Measurements from ENCODE around the gene CCDC195.

The CCDC195 gene

GRCh38 chr2:224747765-224748164 lies 31.6 kb upstream of the CCDC195 start:
- DNase-seq (ENCODE audit: low read depth): no peak
- TF ChIP-seq CTCF (IDR thresholded peaks at IDR 0.05; ENCODE audit: insufficient read depth, low read depth, low read length, missing control alignments): no peak
- no peak overlapping the region for H3K4me3 ChIP-seq (ENCODE audit: low read depth, low read length)

- DNase-seq (ENCODE audit: low read depth): no peak
- no peak for TF ChIP-seq CTCF (IDR thresholded peaks at IDR 0.05; ENCODE audit: insufficient read depth, low read depth, low read length, missing control alignments)
- no peak overlapping the region for H3K4me3 ChIP-seq (ENCODE audit: low read depth, low read length)
These were observed 20.1 kb upstream of the CCDC195 start for GRCh38 chr2:224736227-224736626.

- H3K4me3 ChIP-seq (ENCODE audit: low read depth, low read length): no peak overlapping the region
- TF ChIP-seq CTCF (IDR thresholded peaks at IDR 0.05; ENCODE audit: insufficient read depth, low read depth, low read length, missing control alignments): no peak
- DNase-seq (ENCODE audit: low read depth): no peak
These were observed 18.8 kb upstream of the CCDC195 start for GRCh38 chr2:224734949-224735348.

- H3K4me3 ChIP-seq (ENCODE audit: low read depth, low read length): no peak overlapping the region
- no peak for DNase-seq (ENCODE audit: low read depth)
- TF ChIP-seq CTCF (IDR thresholded peaks at IDR 0.05; ENCODE audit: insufficient read depth, low read depth, low read length, missing control alignments): no peak
These were observed 15.5 kb upstream of the CCDC195 start for GRCh38 chr2:224731665-224732064.

- no peak for DNase-seq (ENCODE audit: low read depth)
- no peak overlapping the region for H3K4me3 ChIP-seq (ENCODE audit: low read depth, low read length)
- TF ChIP-seq CTCF (IDR thresholded peaks at IDR 0.05; ENCODE audit: insufficient read depth, low read depth, low read length, missing control alignments): no peak
These were observed 13.3 kb upstream of the CCDC195 start for GRCh38 chr2:224729435-224729834.

- no peak for TF ChIP-seq CTCF (IDR thresholded peaks at IDR 0.05; ENCODE audit: insufficient read depth, low read depth, low read length, missing control alignments)
- no peak overlapping the region for H3K4me3 ChIP-seq (ENCODE audit: low read depth, low read length)
- no peak for DNase-seq (ENCODE audit: low read depth)
These were observed 8.2 kb upstream of the CCDC195 start for GRCh38 chr2:224724331-224724730.

GRCh38 chr2:224723586-224724217 lies 7.5 kb upstream of the CCDC195 start:
- DNase-seq (ENCODE audit: low read depth): peak; percentile 3
- no peak for TF ChIP-seq CTCF (IDR thresholded peaks at IDR 0.05; ENCODE audit: insufficient read depth, low read depth, low read length, missing control alignments)
- no peak overlapping the region for H3K4me3 ChIP-seq (ENCODE audit: low read depth, low read length)
